HEK293 (cell line): ENCODE results near the gene CHID1.

Experiments
- CTCF ChIP-seq: fragments of 450-650 bp; formaldehyde crosslinking; IDR thresholded peaks from 2 replicates; pipeline ENCODE4 v1.5.1; 2016; ENCODE audit warnings: missing biosample characterization, missing genetic modification characterization
- KLF7 ChIP-seq: fragments of 450-650 bp; formaldehyde crosslinking; IDR thresholded peaks from 2 replicates; pipeline ENCODE4 v1.5.1; 2016; ENCODE audit warnings: missing biosample characterization, missing genetic modification characterization, borderline replicate concordance
- TCF7L2 ChIP-seq: IDR thresholded peaks from 2 replicates; pipeline ENCODE4 v1.6.1; 2011; ENCODE audit warnings: low read depth, mild to moderate bottlenecking, inconsistent platforms, low read length, moderate library complexity, borderline replicate concordance
- ZNF146 ChIP-seq: fragments of 450-650 bp; formaldehyde crosslinking; IDR thresholded peaks from 2 replicates; pipeline ENCODE4 v1.5.1; 2016; ENCODE audit warnings: missing biosample characterization, missing genetic modification characterization
- ZNF449 ChIP-seq: fragments of 450-650 bp; formaldehyde crosslinking; IDR thresholded peaks from 2 replicates; pipeline ENCODE4 v1.5.1; 2017; ENCODE audit warnings: missing biosample characterization, mild to moderate bottlenecking, missing genetic modification characterization, moderate library complexity
- ZSCAN4 ChIP-seq: fragments of 450-650 bp; formaldehyde crosslinking; IDR thresholded peaks from 2 replicates; pipeline ENCODE4 v1.5.1; 2017; ENCODE audit warnings: missing biosample characterization, missing genetic modification characterization

- TF ChIP-seq KLF7 (tag by site-specific recombination): no peak
- TF ChIP-seq ZSCAN4 (tag by site-specific recombination): no peak
- no peak for TF ChIP-seq ZNF449 (tag by site-specific recombination)
- no peak for TF ChIP-seq ZNF146
- no peak for TF ChIP-seq CTCF
- no peak for TF ChIP-seq TCF7L2
These were observed 35.4 kb upstream of the CHID1 start for GRCh38 chr11:945986-946385.
